HG02870 (cell line): ENCODE data around the gene ETV6.
A peak's percentile ranks its signal among the peaks of the same experiment; 100 is the strongest.

Source experiments
- ATAC-seq: cut with Tn5 transposase; IDR thresholded peaks from one replicate; pipeline ENCODE4 v1.9.1; 2021; ENCODE audit warnings: mild to moderate bottlenecking, moderate library complexity; ENCODE audit not compliant: unreplicated experiment

The ETV6 gene

GRCh38 chr12:11732023-11732422, 82.5 kb downstream of the ETV6 start:
- no peak for ATAC-seq

GRCh38 chr12:11732715-11733114, 83.2 kb downstream of the ETV6 start:
- no peak for ATAC-seq

- no peak for ATAC-seq
These were observed 85.2 kb downstream of the ETV6 start for GRCh38 chr12:11734580-11735180.

GRCh38 chr12:11738450-11738849, 89.0 kb downstream of the ETV6 start:
- ATAC-seq = no peak

- ATAC-seq = no peak
These were observed 90.6 kb downstream of the ETV6 start for GRCh38 chr12:11739980-11740577.

- no peak for ATAC-seq
These were observed 92.1 kb downstream of the ETV6 start for GRCh38 chr12:11741434-11742092.

- ATAC-seq = no peak
These were observed 94.2 kb downstream of the ETV6 start for GRCh38 chr12:11743423-11744409.

GRCh38 chr12:11744410-11744801, 94.9 kb downstream of the ETV6 start:
- ATAC-seq = no peak

- no peak for ATAC-seq
These were observed 95.6 kb downstream of the ETV6 start for GRCh38 chr12:11745113-11745512.

GRCh38 chr12:11746024-11746771, 96.7 kb downstream of the ETV6 start:
- no peak for ATAC-seq

- ATAC-seq = no peak
These were observed 97.7 kb downstream of the ETV6 start for GRCh38 chr12:11746940-11747716.

- ATAC-seq = no peak
These were observed 98.5 kb downstream of the ETV6 start for GRCh38 chr12:11747969-11748368.

- no peak for ATAC-seq
These were observed 99.4 kb downstream of the ETV6 start for GRCh38 chr12:11748903-11749302.

- peak; percentile 51 for ATAC-seq
These were observed 100.6 kb downstream of the ETV6 start for GRCh38 chr12:11749943-11750690.

GRCh38 chr12:11752403-11753149, 103.1 kb downstream of the ETV6 start:
- no peak for ATAC-seq

GRCh38 chr12:11753150-11753499, 103.7 kb downstream of the ETV6 start:
- no peak for ATAC-seq

- ATAC-seq = no peak
These were observed 104.4 kb downstream of the ETV6 start for GRCh38 chr12:11753826-11754225.

GRCh38 chr12:11754256-11754655, 104.8 kb downstream of the ETV6 start:
- ATAC-seq = no peak
